Measurements from ENCODE around the gene EXOSC9. TPM values are rescaled to one million over a fixed set of nuclear protein-coding genes. Genes with fewer than 3 reads are reported as not detected.
A peak's percentile ranks its signal among the peaks of the same experiment; 100 is the strongest.

The EXOSC9 gene
- total RNA-seq, 1 experiment from 2014 or later: 35.5 TPM

DNA sequence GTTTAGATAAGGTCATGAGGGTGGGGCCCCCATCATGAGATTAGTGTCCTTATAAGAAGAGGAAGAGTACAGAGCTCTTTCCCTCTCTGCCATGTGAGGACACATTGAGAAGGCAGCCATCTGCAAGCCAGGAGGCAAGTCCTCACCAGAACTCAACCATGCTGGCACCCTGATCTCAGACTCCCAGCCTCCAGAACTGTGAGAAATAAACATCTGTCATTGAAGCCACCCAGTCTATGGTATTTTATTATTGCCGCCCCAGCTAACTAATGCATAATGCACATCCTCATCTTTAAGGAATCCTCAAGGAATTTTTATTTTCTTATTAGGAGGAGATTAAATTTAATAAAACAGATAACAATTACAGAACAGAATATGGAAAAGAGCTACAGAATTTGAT is 16.7 kb upstream of the EXOSC9 start:
- in situ Hi-C loops (cut with HindIII; ENCODE audit: low pct_unique_long_range_greater_than_20kb, low sequenced_read_pairs): no loop called here
- no peak for DNase-seq (ENCODE audit: low read depth, low spot score)

DNA sequence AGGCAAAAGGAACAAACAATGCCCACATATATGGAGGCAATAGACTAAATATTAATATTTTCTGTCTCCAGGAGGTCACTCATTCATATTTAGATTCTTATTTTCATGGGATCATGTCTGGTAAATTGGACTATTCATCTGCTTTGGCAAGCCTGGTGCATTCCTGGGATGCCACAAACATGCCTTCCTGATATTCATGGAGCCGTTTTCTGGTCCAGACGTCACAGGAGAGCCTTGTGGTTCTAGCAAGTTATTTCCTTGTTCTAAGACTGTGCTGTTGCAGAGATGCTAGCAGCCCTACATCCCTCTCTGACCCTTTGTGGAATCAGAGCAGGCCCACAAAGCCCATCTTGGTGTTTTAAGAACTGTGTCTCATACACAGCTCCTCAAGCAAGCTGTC is 16.1 kb upstream of the EXOSC9 start:
- in situ Hi-C loops (cut with HindIII; ENCODE audit: low pct_unique_long_range_greater_than_20kb, low sequenced_read_pairs): no loop called here

GRCh38 chr4:121785479-121785878 is 15.6 kb upstream of the EXOSC9 start:
- in situ Hi-C loops (cut with HindIII; ENCODE audit: low pct_unique_long_range_greater_than_20kb, low sequenced_read_pairs): no loop called here
- DNase-seq (ENCODE audit: low read depth, low spot score): no peak

More for the DNA sequence above, 16.1 kb upstream of the EXOSC9 start:
- DNase-seq (ENCODE audit: low read depth, low spot score): peak; percentile 78

DNA sequence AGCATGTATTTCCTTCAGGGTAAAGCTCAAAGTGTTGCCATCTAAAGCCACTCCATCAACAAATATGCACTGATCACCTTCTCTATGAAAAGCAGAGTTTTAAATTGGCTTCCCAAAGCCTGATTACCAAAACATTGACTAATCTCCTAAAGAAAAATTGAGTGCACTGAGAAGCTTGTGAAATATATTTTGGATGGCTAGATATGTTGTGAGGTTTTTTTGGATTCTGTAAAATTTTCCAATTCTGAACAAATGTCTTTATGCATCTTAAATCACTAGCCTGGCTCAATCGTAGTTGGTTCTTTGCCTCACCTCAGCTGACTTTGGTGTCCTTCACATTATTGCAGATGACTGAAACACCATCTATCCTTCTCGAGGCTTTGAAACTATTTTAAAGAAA is 14.9 kb upstream of the EXOSC9 start:
- in situ Hi-C loops (cut with HindIII; ENCODE audit: low pct_unique_long_range_greater_than_20kb, low sequenced_read_pairs): no loop called here
- no peak for DNase-seq (ENCODE audit: low read depth, low spot score)

DNA sequence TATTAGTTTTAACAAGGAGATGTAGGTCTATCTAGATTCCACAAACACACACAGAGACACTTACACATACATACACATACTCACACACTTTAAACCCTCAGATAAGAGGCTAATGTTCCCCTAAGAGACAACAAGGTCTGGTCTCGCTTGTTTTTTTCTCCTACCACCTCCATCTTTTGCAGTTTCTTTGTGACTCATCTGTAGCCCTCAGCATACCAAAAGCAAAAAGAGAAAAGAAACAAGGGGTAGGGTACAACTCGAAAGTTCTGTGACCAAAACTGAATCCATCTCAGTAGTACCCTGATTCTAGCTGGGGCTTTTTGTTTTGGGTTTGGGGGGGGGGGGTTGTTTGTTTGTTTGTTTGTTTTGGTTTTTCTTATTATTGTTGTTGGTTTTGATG is 12.2 kb upstream of the EXOSC9 start:
- no peak for DNase-seq (ENCODE audit: low read depth, low spot score)
- in situ Hi-C loops (cut with HindIII; ENCODE audit: low pct_unique_long_range_greater_than_20kb, low sequenced_read_pairs): no loop called here

DNA sequence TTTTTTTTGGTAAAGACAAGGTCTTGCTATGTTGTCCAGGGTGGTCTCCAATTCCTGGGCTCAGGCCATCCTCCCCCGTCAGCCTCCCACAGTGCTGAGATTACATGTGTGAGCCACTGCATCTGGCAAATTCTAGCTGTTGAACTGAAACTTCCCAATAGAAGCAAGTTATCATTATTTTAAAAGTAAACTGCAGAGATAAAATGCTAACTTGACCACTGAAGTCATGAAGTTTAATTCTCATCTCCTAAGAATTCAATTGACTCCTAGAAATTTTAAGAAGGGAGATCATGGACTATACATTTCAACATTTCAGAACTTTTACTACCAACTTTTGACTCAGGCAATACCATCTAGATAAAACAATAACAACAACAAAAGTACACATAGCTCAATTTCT is 11.7 kb upstream of the EXOSC9 start:
- in situ Hi-C loops (cut with HindIII; ENCODE audit: low pct_unique_long_range_greater_than_20kb, low sequenced_read_pairs): no loop called here
- no peak for DNase-seq (ENCODE audit: low read depth, low spot score)

DNA sequence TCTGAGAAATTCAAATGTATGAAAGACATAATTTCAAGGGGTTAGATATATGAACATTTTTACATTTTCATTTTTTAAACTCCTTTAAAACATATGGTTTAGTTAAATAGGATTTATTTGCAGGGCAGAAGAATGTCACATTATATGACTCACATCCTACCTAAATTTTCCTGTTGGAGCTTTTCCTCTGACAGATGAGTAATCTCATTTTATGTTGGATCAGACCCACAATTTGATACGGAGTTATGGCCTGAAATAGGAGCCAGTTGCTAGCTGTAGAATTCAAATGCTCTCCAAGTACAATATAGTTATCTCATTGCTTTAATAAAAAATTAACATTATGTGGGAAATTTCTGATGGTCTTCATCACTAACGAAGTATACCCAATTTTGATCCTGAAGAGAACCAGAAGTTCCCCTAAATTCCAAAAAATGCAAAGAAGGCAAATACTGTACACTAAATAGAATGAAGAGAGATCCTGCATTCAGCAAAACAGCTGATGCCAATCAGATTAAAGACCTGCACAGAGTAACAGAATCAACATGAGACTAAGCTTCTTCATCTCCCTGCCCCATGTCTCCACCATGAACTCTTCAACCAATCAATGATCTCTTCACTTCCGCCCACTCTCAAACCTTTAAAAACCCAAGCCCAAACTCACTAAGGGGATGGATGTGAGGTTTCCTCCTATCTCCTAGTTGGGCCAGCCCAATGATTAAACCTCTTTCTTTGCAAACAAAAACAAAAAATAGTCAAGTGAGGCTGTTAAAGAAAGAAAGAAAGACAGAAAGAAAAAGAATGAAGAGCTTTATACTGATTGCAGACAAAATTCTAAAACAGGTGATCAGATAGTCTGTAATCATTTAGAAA is 10.9 kb upstream of the EXOSC9 start:
- DNase-seq (ENCODE audit: low read depth, low spot score): no peak

GRCh38 chr4:121790976-121791375 is 10.1 kb upstream of the EXOSC9 start:
- DNase-seq (ENCODE audit: low read depth, low spot score): no peak
- in situ Hi-C loops (cut with HindIII; ENCODE audit: low pct_unique_long_range_greater_than_20kb, low sequenced_read_pairs): no loop called here

More for the DNA sequence above, 10.9 kb upstream of the EXOSC9 start:
- in situ Hi-C loops (cut with HindIII; ENCODE audit: low pct_unique_long_range_greater_than_20kb, low sequenced_read_pairs): no loop called here

- DNase-seq (ENCODE audit: low read depth, low spot score): no peak
Measured at GRCh38 chr4:121791481-121791880, 9.6 kb upstream of the EXOSC9 start.

GRCh38 chr4:121792966-121793365 is 8.2 kb upstream of the EXOSC9 start:
- in situ Hi-C loops (cut with HindIII; ENCODE audit: low pct_unique_long_range_greater_than_20kb, low sequenced_read_pairs): no loop called here
- no peak for DNase-seq (ENCODE audit: low read depth, low spot score)

More at GRCh38 chr4:121791481-121791880, 9.6 kb upstream of the EXOSC9 start:
- in situ Hi-C loops (cut with HindIII; ENCODE audit: low pct_unique_long_range_greater_than_20kb, low sequenced_read_pairs): no loop called here

GRCh38 chr4:121794505-121795188 is 6.5 kb upstream of the EXOSC9 start:
- in situ Hi-C loops (cut with HindIII; ENCODE audit: low pct_unique_long_range_greater_than_20kb, low sequenced_read_pairs): no loop called here
- DNase-seq (ENCODE audit: low read depth, low spot score): no peak

DNA sequence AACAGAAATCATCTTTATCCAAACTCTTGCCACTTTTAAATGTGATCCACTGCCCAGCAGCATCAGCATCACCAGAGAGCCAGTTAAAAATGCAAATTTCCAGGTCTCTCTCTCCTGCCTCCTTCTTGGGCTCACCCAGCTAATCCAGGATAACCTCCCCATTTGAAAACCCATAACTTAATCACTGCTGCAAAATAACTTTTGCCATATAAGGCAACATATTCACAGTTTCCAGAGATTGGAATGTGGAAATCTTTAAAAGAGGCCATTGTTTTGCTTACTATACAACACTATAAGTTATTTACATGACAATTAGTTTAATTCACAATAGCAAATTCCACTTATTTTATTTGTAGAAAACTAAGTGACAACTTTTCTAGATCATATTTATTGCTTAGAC is 4.8 kb upstream of the EXOSC9 start:
- in situ Hi-C loops (cut with HindIII; ENCODE audit: low pct_unique_long_range_greater_than_20kb, low sequenced_read_pairs): no loop called here
- no peak for DNase-seq (ENCODE audit: low read depth, low spot score)

DNA sequence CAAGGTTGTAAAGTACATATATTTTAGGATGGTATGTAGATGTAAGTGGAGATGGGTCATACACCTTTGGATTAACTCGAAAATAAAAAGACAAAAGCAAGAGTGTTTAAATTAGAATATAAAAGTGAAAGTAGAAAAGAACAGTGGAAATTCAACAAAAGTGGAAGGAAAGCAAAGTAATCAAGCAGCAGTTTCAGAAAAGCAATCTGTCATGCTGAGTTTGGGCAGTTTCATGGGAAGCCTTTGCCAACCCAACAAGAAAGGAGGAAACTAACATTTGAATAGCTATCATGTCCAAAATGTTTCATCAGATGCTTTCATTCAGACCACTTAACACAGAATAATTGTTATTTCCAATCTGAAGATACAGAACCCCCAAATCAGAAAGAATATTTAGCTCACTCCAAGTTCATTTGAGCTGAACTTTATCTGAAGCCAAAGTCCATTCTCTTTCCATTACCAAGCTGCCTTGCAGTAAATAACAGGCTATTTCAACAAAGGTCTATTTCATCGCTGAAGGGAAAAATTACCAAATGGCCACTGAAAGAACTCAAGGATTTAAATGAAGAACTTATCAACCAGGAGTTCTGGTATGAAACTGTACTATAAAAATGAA is 1.8 kb upstream of the EXOSC9 start:
- in situ Hi-C loops (cut with HindIII; ENCODE audit: low pct_unique_long_range_greater_than_20kb, low sequenced_read_pairs): no loop called here
- DNase-seq (ENCODE audit: low read depth, low spot score): no peak

DNA sequence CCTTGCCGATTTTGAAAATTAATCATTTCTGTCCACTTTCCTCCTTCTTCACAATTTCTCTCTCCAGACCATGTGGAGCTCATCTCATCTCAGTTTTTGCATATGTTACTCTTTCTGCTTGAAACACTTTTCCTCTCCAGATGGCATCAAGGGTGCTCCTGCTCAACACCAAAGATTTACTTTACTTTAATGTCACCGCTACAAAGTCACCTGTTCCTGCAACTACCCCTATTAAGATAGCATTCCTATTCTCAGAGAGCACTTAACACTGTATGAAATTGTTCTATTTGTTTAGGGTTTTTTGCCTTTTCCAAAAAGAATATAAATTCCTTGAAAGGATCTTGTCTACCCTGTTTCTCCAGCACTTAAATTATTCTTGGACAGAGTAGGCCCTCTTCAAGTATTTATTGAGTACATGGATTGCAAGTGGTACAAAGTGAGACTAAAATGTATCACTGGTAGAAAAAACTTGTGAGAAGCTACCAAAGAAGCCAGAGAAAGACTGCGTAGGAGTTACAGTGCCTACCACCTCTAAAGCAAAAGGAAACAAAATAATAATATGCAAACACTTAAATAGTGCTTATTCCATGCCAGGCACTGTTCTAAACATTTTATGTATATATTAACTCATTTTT is 1.1 kb upstream of the EXOSC9 start:
- in situ Hi-C loops (cut with HindIII; ENCODE audit: low pct_unique_long_range_greater_than_20kb, low sequenced_read_pairs): no loop called here
- no peak for DNase-seq (ENCODE audit: low read depth, low spot score)

GRCh38 chr4:121800638-121800960 is 524 bp upstream of the EXOSC9 start:
- DNase-seq (ENCODE audit: low read depth, low spot score): no peak
- in situ Hi-C loops (cut with HindIII; ENCODE audit: low pct_unique_long_range_greater_than_20kb, low sequenced_read_pairs): no loop called here

- in situ Hi-C loops (cut with HindIII; ENCODE audit: low pct_unique_long_range_greater_than_20kb, low sequenced_read_pairs): no loop called here
- no peak for DNase-seq (ENCODE audit: low read depth, low spot score)
Measured at GRCh38 chr4:121801715-121802075, 572 bp downstream of the EXOSC9 start.

DNA sequence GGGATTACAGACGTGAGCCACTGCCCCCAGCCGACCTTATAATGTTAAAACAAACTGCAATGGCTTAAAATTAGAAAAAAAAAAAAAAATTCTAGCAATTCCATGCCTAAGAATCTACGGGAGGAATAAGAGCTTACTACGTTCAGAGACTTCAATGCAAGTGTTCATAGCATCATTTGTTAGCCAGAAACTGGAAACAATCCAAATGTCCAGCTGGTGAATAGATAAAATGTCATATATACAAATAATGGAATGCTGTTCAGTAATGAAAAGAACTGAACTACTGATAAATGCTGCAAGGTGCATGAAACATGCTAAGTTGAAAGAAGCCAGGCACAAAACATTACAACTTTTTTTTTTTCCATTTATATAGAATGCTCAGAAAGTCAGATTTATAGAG is 5.3 kb downstream of the EXOSC9 start:
- DNase-seq (ENCODE audit: low read depth, low spot score): no peak
- in situ Hi-C loops (cut with HindIII; ENCODE audit: low pct_unique_long_range_greater_than_20kb, low sequenced_read_pairs): no loop called here

GRCh38 chr4:121811122-121811521 is 10.0 kb downstream of the EXOSC9 start:
- no peak for DNase-seq (ENCODE audit: low read depth, low spot score)
- in situ Hi-C loops (cut with HindIII; ENCODE audit: low pct_unique_long_range_greater_than_20kb, low sequenced_read_pairs): no loop called here

Data from SK-MEL-5 (cell line).